Measurements from ENCODE around the gene NELFB. TPM values are rescaled to one million over a fixed set of nuclear protein-coding genes. Genes with fewer than 3 reads are reported as not detected.
A peak's percentile ranks its signal among the peaks of the same experiment; 100 is the strongest.

NELFB gene
- total RNA-seq, 4 donors from 2014 or later = 26.1 to 41.4 (median 35.2) TPM

DNA sequence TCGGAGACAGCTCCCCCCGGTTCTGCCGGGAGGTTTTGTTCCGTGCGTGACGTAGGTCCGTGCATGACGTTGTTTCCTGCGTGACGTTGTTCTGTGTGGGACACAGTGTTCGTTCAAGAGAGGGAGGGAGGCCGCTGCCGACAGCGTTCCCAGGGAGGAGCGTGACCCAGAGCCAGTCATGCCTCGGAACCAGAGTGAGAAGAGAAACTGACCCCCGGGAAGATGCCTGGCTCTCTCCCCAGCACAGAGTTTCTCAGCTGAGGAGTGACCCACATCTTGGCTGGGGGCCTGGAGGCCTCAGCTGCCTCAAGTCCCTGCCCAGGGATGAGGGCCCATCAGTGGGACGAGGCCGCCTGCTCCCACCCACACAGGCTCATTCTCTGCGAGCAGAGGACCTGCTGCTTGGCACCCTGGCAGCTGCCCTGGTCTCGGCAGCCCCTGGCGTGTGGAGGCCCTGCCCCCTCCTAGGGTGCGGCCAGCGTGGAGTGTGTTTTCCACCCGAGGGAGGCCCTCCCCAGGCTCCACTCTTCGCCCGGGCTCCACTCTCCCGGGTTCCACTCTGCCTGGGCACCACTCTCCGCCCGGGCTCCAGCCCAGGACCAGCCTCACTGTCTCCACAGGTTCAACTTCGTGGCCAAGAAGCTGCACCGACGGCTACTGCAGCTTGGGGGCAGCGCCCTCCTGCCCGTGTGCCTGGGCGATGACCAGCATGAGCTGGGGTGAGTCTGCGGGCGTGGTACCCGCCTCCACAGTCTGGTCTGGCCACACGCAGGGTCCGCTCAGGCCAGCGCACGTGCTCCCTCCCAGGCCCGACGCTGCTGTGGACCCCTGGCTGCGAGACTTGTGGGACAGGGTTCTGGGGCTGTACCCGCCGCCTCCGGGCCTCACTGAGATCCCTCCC, 41.7 kb upstream of the NELFB start:
- intact Hi-C loops (cut with DNase I) = no loop called here
- no peak for TF ChIP-seq POLR2A (IDR thresholded peaks at IDR 0.05)
- TF ChIP-seq, protein P1, sequence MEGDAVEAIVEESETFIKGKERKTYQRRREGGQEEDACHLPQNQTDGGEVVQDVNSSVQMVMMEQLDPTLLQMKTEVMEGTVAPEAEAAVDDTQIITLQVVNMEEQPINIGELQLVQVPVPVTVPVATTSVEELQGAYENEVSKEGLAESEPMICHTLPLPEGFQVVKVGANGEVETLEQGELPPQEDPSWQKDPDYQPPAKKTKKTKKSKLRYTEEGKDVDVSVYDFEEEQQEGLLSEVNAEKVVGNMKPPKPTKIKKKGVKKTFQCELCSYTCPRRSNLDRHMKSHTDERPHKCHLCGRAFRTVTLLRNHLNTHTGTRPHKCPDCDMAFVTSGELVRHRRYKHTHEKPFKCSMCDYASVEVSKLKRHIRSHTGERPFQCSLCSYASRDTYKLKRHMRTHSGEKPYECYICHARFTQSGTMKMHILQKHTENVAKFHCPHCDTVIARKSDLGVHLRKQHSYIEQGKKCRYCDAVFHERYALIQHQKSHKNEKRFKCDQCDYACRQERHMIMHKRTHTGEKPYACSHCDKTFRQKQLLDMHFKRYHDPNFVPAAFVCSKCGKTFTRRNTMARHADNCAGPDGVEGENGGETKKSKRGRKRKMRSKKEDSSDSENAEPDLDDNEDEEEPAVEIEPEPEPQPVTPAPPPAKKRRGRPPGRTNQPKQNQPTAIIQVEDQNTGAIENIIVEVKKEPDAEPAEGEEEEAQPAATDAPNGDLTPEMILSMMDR (IDR thresholded peaks at IDR 0.05) = peak in 1 of 6 experiments; percentile 37
- no peak for DNase-seq
- Histone ChIP-seq H3K36me3 (peaks cover 0 to 53% (median 4%) of the 10 kb centered on the region in 3 donors), H3K27ac (no peak overlapping the region), H3K4me1 (peaks cover 8 to 22% (median 14%) of the 10 kb centered on the region in 3 donors), H3K9me3 (no peaks in the 10 kb centered on the region), H3K27me3 (no peaks in the 10 kb centered on the region), H3K4me3 (no peak overlapping the region)
- WGBS, 2 donors = 92 to 94% methylated on average over 13 to 19 of the region's 49 CpGs

DNA sequence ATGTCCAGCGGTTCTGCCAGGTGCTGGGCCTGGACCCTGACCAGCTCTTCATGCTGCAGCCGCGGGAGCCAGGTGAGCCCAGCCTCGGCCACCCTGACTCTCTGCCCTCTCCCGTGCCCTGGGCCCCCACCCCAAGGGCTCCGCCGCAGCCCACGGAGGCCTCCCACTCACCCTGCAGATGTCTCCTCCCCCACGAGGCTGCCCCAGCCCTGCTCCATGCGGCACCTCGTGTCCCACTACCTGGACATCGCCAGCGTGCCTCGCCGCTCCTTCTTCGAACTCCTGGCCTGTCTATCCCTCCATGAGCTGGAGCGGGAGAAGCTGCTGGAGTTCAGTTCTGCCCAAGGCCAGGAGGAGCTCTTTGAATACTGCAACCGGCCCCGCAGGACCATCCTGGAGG, 40.5 kb upstream of the NELFB start:
- intact Hi-C loops (cut with DNase I) = no loop called here
- no peaks in the 10 kb centered on the region for H3K9me3 ChIP-seq
- 78 to 80% methylated on average over 8 to 11 of the region's 19 CpGs for WGBS, 2 donors

DNA sequence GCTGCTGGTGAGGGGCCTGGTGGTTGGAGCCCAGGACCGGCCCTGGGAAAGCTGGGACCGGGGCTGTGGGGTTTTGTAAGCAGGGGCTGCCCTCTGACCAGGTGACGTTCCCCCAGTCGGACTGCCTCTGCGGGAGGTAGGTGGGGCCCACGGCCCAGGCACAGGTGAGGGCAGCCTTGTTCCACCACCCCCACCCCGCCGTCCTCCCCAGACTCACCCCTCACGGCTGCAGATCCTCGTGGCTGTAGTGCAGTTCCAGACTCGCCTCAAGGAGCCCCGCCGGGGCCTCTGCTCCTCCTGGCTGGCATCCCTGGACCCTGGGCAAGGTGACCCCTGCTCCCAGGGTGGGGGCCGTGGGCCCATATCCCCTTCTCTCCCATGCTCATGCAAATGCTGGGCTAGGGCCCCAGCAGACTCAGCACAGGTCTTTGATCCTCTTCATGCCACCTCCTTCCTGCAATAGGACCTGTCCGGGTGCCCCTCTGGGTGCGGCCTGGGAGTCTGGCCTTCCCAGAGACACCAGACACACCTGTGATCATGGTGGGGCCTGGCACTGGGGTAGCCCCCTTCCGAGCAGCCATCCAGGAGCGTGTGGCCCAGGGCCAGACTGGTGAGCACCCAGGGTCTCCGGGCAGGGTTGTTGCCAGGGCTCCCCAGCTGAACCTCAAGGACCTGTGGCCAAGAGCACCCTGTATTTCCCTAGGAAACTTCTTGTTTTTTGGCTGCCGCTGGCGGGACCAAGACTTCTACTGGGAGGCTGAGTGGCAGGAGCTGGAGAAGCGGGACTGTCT, 39.7 kb upstream of the NELFB start:
- TF ChIP-seq POLR2A (IDR thresholded peaks at IDR 0.05) = no peak
- TF ChIP-seq, protein P1 (IDR thresholded peaks at IDR 0.05) = no peak
- intact Hi-C loops (cut with DNase I) = no loop called here
- 61% methylated on average over 4 of the region's 22 CpGs; no CpG with 5 or more reads in 1 of the 2 donors for WGBS, 2 donors
- Histone ChIP-seq H3K9me3 (no peaks in the 10 kb centered on the region), H3K27me3 (no peaks in the 10 kb centered on the region), H3K27ac (no peak overlapping the region), H3K36me3 (peaks cover 0 to 33% (median 0%) of the 10 kb centered on the region in 3 donors), H3K4me1 (peaks cover 15 to 39% (median 16%) of the 10 kb centered on the region in 3 donors), H3K4me3 (no peak overlapping the region)
- DNase-seq = no peak

More for the DNA sequence above, 40.5 kb upstream of the NELFB start:
- no peak overlapping the region for H3K27ac ChIP-seq
- TF ChIP-seq, protein P1 (IDR thresholded peaks at IDR 0.05) = no peak
- no peak for TF ChIP-seq POLR2A (IDR thresholded peaks at IDR 0.05)
- peaks cover 0 to 41% (median 4%) of the 10 kb centered on the region in 3 donors for H3K36me3 ChIP-seq
- H3K4me1 ChIP-seq = peaks cover 15 to 31% (median 16%) of the 10 kb centered on the region in 3 donors
- H3K4me3 ChIP-seq = no peak overlapping the region
- H3K27me3 ChIP-seq = no peaks in the 10 kb centered on the region
- no peak for DNase-seq

DNA sequence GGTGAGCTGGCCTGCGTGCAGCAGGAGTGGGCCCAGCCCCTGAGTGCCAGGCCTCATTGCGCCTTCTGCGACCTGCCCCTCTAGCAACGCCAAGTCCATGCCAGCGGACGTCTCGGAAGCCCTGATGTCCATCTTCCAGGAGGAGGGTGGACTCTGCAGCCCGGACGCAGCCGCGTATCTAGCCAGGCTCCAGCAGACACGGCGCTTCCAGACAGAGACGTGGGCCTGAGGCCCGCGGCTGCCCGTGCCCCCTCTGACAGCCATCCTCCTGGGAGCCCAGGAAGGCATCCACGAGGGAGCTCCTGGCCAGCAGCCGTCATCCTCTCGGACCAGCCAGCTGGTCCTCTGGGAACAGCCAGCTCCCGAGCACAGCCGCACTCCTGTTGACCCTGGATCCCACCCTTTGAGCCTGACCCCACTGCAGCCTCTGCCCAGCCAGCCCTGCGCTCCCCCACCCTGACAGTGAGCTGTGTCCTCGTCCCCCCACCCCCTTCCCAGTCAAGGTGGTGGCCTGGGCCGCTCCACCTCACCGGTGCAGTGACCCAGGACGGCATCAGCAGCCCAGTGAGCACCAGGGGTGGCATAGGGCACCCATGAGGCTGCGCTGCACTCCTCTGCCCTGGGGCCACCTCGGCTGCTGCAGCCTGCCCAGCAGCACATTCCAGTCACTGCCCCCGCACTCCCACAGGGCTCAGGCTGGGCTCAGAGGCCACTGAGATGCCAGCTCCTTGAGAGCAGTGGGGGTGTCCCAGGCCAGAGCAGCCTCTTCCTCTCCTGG, 38.8 kb upstream of the NELFB start:
- peak overlapping the region; percentile 83 to 92 (median 90) for H3K27ac ChIP-seq
- no peaks in the 10 kb centered on the region for H3K9me3 ChIP-seq
- 70 to 96% methylated on average over 2 to 9 of the region's 30 CpGs for WGBS, 2 donors
- intact Hi-C loops (cut with DNase I) = no loop called here
- TF ChIP-seq POLR2A (IDR thresholded peaks at IDR 0.05) = no peak
- TF ChIP-seq, protein P1 (IDR thresholded peaks at IDR 0.05) = no peak
- H3K4me1 ChIP-seq = peaks cover 16 to 49% (median 17%) of the 10 kb centered on the region in 3 donors
- H3K27me3 ChIP-seq = no peaks in the 10 kb centered on the region
- peaks cover 0 to 29% (median 0%) of the 10 kb centered on the region in 3 donors for H3K36me3 ChIP-seq
- peak overlapping the region in 1 of 4 donors; percentile 51 for H3K4me3 ChIP-seq
- no peak for DNase-seq
